ENCODE measurements around the gene ADAM12. TPM values are rescaled to one million over a fixed set of nuclear protein-coding genes. Genes with fewer than 3 reads are reported as not detected.

ADAM12 gene
- total RNA-seq, 1 experiment from 2014 or later, result 0.24 TPM

GRCh38 chr10:125999694-126000093 is 388.6 kb downstream of the ADAM12 start:
- Histone ChIP-seq H2AFZ (ENCODE audit: low read length) (no peak overlapping the region), H2BK120ac (ENCODE audit: low read depth, low read length, poor library complexity, severe bottlenecking) (no peak overlapping the region), H2BK12ac (ENCODE audit: insufficient read length, low read depth, low read length) (no peak overlapping the region), H3K79me2 (ENCODE audit: insufficient read depth, low read length) (no peaks in the 10 kb centered on the region), H3K23ac (ENCODE audit: insufficient read length, low read depth, low read length) (no peak overlapping the region), H3K9me3 (ENCODE audit: control insufficient read depth, low read depth, low read length) (no peaks in the 10 kb centered on the region), H3K18ac (ENCODE audit: insufficient read length, low read depth, low read length) (no peak overlapping the region), H2BK20ac (ENCODE audit: low read depth, low read length, poor library complexity, severe bottlenecking) (no peak overlapping the region), H4K91ac (ENCODE audit: insufficient read length, low read depth, low read length) (no peak overlapping the region), H4K8ac (replicated peaks; ENCODE audit: insufficient read length, low read depth, low read length) (no peak overlapping the region), H3K27me3 (ENCODE audit: insufficient read depth, low read length) (no peaks in the 10 kb centered on the region), H4K20me1 (ENCODE audit: control insufficient read depth, insufficient read depth, insufficient read length) (no peaks in the 10 kb centered on the region), H4K5ac (ENCODE audit: insufficient read length, low read depth, low read length) (no peak overlapping the region), H3K4me1 (ENCODE audit: insufficient read depth, low read length) (no peaks in the 10 kb centered on the region), H3K14ac (ENCODE audit: insufficient read depth, low read length) (no peak overlapping the region), H2AK5ac (ENCODE audit: insufficient read length, low read length) (no peak overlapping the region), H3K4ac (ENCODE audit: low read depth, low read length) (no peak overlapping the region), H3K4me2 (ENCODE audit: insufficient read depth, insufficient read length, low read length) (no peak overlapping the region), H3K79me1 (ENCODE audit: insufficient read depth, low read depth, low read length, poor library complexity, severe bottlenecking) (no peaks in the 10 kb centered on the region), H2BK15ac (ENCODE audit: low read depth, low read length) (no peak overlapping the region), H3K9ac (ENCODE audit: extremely low read depth, insufficient read length, low read length) (no peak overlapping the region), H2BK5ac (ENCODE audit: insufficient read length, low read length) (no peak overlapping the region), H3K27ac (ENCODE audit: insufficient read length, low read depth, low read length) (no peak overlapping the region), H3T11ph (ENCODE audit: low read length) (no peak overlapping the region), H3K23me2 (ENCODE audit: insufficient read length, low read depth, low read length, poor library complexity, severe bottlenecking) (no peaks in the 10 kb centered on the region), H3K56ac (ENCODE audit: insufficient read length, low read depth, low read length) (no peak overlapping the region)
- WGBS (ENCODE audit: extremely low coverage, insufficient read length, low lambda C conversion rate), result no CpG with 5 or more reads among the region's 3 CpGs
- no peaks in the 10 kb centered on the region for H3K9me3 Mint-ChIP-seq
- no peak for DNase-seq
- H3K4me1 Mint-ChIP-seq, result peaks cover 1 to 5% of the 10 kb centered on the region in 2 experiments; a peak in 2 of 4 replicates
- no peaks in the 10 kb centered on the region for H3K27me3 Mint-ChIP-seq (ENCODE audit: low read depth)
- H3K27ac Mint-ChIP-seq, result no peak overlapping the region
- TF ChIP-seq, protein P1, sequence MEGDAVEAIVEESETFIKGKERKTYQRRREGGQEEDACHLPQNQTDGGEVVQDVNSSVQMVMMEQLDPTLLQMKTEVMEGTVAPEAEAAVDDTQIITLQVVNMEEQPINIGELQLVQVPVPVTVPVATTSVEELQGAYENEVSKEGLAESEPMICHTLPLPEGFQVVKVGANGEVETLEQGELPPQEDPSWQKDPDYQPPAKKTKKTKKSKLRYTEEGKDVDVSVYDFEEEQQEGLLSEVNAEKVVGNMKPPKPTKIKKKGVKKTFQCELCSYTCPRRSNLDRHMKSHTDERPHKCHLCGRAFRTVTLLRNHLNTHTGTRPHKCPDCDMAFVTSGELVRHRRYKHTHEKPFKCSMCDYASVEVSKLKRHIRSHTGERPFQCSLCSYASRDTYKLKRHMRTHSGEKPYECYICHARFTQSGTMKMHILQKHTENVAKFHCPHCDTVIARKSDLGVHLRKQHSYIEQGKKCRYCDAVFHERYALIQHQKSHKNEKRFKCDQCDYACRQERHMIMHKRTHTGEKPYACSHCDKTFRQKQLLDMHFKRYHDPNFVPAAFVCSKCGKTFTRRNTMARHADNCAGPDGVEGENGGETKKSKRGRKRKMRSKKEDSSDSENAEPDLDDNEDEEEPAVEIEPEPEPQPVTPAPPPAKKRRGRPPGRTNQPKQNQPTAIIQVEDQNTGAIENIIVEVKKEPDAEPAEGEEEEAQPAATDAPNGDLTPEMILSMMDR (conservative IDR thresholded peaks at IDR 0.05), result no peak
- no peaks in the 10 kb centered on the region for H3K36me3 Mint-ChIP-seq (ENCODE audit: insufficient read depth in 1 of 3, low read depth in 3 of 3)
- H3K4me3 Mint-ChIP-seq, result no peak overlapping the region

Measured in H9 (cell line).